ENCODE data around the gene USP35.
A peak's percentile ranks its signal among the peaks of the same experiment; 100 is the strongest.

The USP35 gene

GRCh38 chr11:78205691-78206090, 17.0 kb downstream of the USP35 start:
- H4K20me1 ChIP-seq, result peaks cover 0 to 60% (median 0%) of the 10 kb centered on the region in 11 experiments; a peak in 6 of 22 replicates
- H3K9me3 ChIP-seq (replicated peaks in 1 of 11), result no peaks in the 10 kb centered on the region
- H3K36me3 ChIP-seq, result peaks cover 0 to 80% (median 7%) of the 10 kb centered on the region in 11 experiments; a peak in 15 of 22 replicates
- peaks cover 39 to 49% (median 43%) of the 10 kb centered on the region in 10 experiments for H3K4me1 ChIP-seq
- H3K4me2 ChIP-seq, result no peak overlapping the region
- TF ChIP-seq Cebpa-rat (IDR thresholded peaks at IDR 0.05), result no peak
- H3K27ac ChIP-seq, result no peak overlapping the region
- H3K4me3 ChIP-seq, result no peak overlapping the region
- no peak overlapping the region for H3K9ac ChIP-seq
- H3K27me3 ChIP-seq, result no peaks in the 10 kb centered on the region

- no peaks in the 10 kb centered on the region for H3K27me3 ChIP-seq
- no peak overlapping the region for H3K9ac ChIP-seq
- peaks cover 0 to 72% (median 22%) of the 10 kb centered on the region in 11 experiments; a peak in 17 of 22 replicates for H3K36me3 ChIP-seq
- no peak overlapping the region for H3K4me3 ChIP-seq
- no peak for TF ChIP-seq Cebpa-rat (IDR thresholded peaks at IDR 0.05)
- H4K20me1 ChIP-seq, result peaks cover 0 to 56% (median under 1%) of the 10 kb centered on the region in 11 experiments; a peak in 9 of 22 replicates
- H3K9me3 ChIP-seq (replicated peaks in 1 of 11), result 0 out of 22 replicates have a peak, but pooled peaks cover 0 to under 1% (median 0%) of the 10 kb centered on the region in 11 experiments
- no peak overlapping the region for H3K4me2 ChIP-seq
- H3K27ac ChIP-seq, result peak overlapping the region in 3 of 11 experiments; percentile 3 to 8 (median 7); a peak in 4 of 22 replicates
- H3K4me1 ChIP-seq, result peaks cover 22 to 30% (median 23%) of the 10 kb centered on the region in 10 experiments
Measured at GRCh38 chr11:78207532-78208256, 19.0 kb downstream of the USP35 start.

- no peak overlapping the region for H3K4me2 ChIP-seq
- H3K27ac ChIP-seq, result peak overlapping the region in 6 of 11 experiments; percentile 3 to 38 (median 12); a peak in 3 of 22 replicates
- peaks cover 0 to 59% (median 8%) of the 10 kb centered on the region in 11 experiments; a peak in 11 of 22 replicates for H4K20me1 ChIP-seq
- no peaks in the 10 kb centered on the region for H3K27me3 ChIP-seq
- H3K9me3 ChIP-seq (replicated peaks in 1 of 11), result 0 out of 22 replicates have a peak, but pooled peaks cover 0 to 4% (median 0%) of the 10 kb centered on the region in 11 experiments
- H3K4me1 ChIP-seq, result peaks cover 14 to 24% (median 19%) of the 10 kb centered on the region in 10 experiments
- H3K36me3 ChIP-seq, result peaks cover 8 to 80% (median 30%) of the 10 kb centered on the region in 11 experiments; a peak in 21 of 22 replicates
- no peak for TF ChIP-seq Cebpa-rat (IDR thresholded peaks at IDR 0.05)
- no peak overlapping the region for H3K4me3 ChIP-seq
- H3K9ac ChIP-seq, result no peak overlapping the region
Measured at GRCh38 chr11:78208257-78209165, 19.8 kb downstream of the USP35 start.

GRCh38 chr11:78209478-78209877, 20.8 kb downstream of the USP35 start:
- Histone ChIP-seq H3K4me1 (peaks cover 9 to 29% (median 23%) of the 10 kb centered on the region in 10 experiments), H3K27me3 (no peaks in the 10 kb centered on the region), H3K9me3 (replicated peaks in 1 of 11) (0 out of 22 replicates have a peak, but pooled peaks cover 0 to 4% (median 0%) of the 10 kb centered on the region in 11 experiments), H3K36me3 (peaks cover 13 to 85% (median 38%) of the 10 kb centered on the region in 11 experiments; a peak in 21 of 22 replicates), H3K4me2 (peak overlapping the region in 7 of 11 experiments; percentile 46 to 72 (median 57); a peak in 11 of 22 replicates), H3K27ac (peak overlapping the region in 6 of 11 experiments; percentile 2 to 54 (median 36); a peak in 8 of 22 replicates), H3K9ac (no peak overlapping the region), H3K4me3 (no peak overlapping the region), H4K20me1 (peaks cover 0 to 66% (median 11%) of the 10 kb centered on the region in 11 experiments; a peak in 11 of 22 replicates)
- TF ChIP-seq Cebpa-rat (IDR thresholded peaks at IDR 0.05), result no peak

- Histone ChIP-seq H3K4me2 (peak overlapping the region; percentile 0 to 72 (median 54); a peak in 21 of 22 replicates), H4K20me1 (peaks cover 0 to 70% (median 14%) of the 10 kb centered on the region in 11 experiments; a peak in 12 of 22 replicates), H3K27me3 (no peaks in the 10 kb centered on the region), H3K9me3 (replicated peaks in 1 of 11) (0 out of 22 replicates have a peak, but pooled peaks cover 0 to 4% (median 0%) of the 10 kb centered on the region in 11 experiments), H3K27ac (peak overlapping the region in 7 of 11 experiments; percentile 2 to 54 (median 33); a peak in 8 of 22 replicates), H3K36me3 (peaks cover 20 to 85% (median 44%) of the 10 kb centered on the region in 11 experiments), H3K9ac (peak overlapping the region in 1 of 11 experiments; percentile 10; a peak in 1 of 22 replicates), H3K4me3 (no peak overlapping the region), H3K4me1 (peaks cover 9 to 35% (median 29%) of the 10 kb centered on the region in 10 experiments)
- no peak for TF ChIP-seq Cebpa-rat (IDR thresholded peaks at IDR 0.05)
Measured at GRCh38 chr11:78210000-78210608, 21.4 kb downstream of the USP35 start.

- Histone ChIP-seq H3K36me3 (peaks cover 34 to 85% (median 59%) of the 10 kb centered on the region in 11 experiments), H3K27ac (no peak overlapping the region), H3K4me1 (peaks cover 9 to 50% (median 43%) of the 10 kb centered on the region in 10 experiments), H3K4me3 (no peak overlapping the region), H3K9me3 (replicated peaks in 1 of 11) (0 out of 22 replicates have a peak, but pooled peaks cover 0 to 4% (median 0%) of the 10 kb centered on the region in 11 experiments), H4K20me1 (peaks cover 0 to 74% (median 17%) of the 10 kb centered on the region in 11 experiments; a peak in 14 of 22 replicates), H3K27me3 (no peaks in the 10 kb centered on the region), H3K9ac (no peak overlapping the region), H3K4me2 (no peak overlapping the region)
- TF ChIP-seq Cebpa-rat (IDR thresholded peaks at IDR 0.05), result no peak
Measured at GRCh38 chr11:78211565-78211964, 22.8 kb downstream of the USP35 start.

GRCh38 chr11:78212586-78213371, 24.1 kb downstream of the USP35 start:
- no peaks in the 10 kb centered on the region for H3K27me3 ChIP-seq
- H3K36me3 ChIP-seq, result peaks cover 46 to 85% (median 64%) of the 10 kb centered on the region in 11 experiments
- peak overlapping the region in 3 of 11 experiments; percentile 31 to 48 (median 35); a peak in 3 of 22 replicates for H3K4me2 ChIP-seq
- H3K9ac ChIP-seq, result no peak overlapping the region
- H3K4me3 ChIP-seq, result no peak overlapping the region
- peaks cover 9 to 55% (median 47%) of the 10 kb centered on the region in 10 experiments for H3K4me1 ChIP-seq
- 0 out of 22 replicates have a peak overlapping the region, but pooled peaks of 1 of the 11 experiments have one; percentile 19 for H3K27ac ChIP-seq
- 0 out of 22 replicates have a peak, but pooled peaks cover 0 to 4% (median 0%) of the 10 kb centered on the region in 11 experiments for H3K9me3 ChIP-seq (replicated peaks in 1 of 11)
- TF ChIP-seq Cebpa-rat (IDR thresholded peaks at IDR 0.05), result no peak
- H4K20me1 ChIP-seq, result peaks cover 0 to 66% (median 17%) of the 10 kb centered on the region in 11 experiments; a peak in 14 of 22 replicates
